GF-D8 (cell line): ENCODE measurements around the gene TMEM143.
"Not testable (repeated sequence)": the region's sequence is repeated elsewhere in the genome, so short reads cannot be mapped to it uniquely, and the experiment has no call there.

ENCODE experiments used
- DNase-seq: peaks from one replicate; lab custom pipeline; 2025; lab: John Stamatoyannopoulos, UW

TMEM143 gene

GRCh38 chr19:48296963-48297734, 66.6 kb downstream of the TMEM143 start:
- DNase-seq: no peak

- DNase-seq: no peak
Measured at GRCh38 chr19:48295458-48295857, 68.3 kb downstream of the TMEM143 start.

GRCh38 chr19:48292798-48293197, 70.9 kb downstream of the TMEM143 start:
- no peak for DNase-seq

GRCh38 chr19:48291489-48291815, 72.3 kb downstream of the TMEM143 start:
- not testable (repeated sequence) for DNase-seq

DNA sequence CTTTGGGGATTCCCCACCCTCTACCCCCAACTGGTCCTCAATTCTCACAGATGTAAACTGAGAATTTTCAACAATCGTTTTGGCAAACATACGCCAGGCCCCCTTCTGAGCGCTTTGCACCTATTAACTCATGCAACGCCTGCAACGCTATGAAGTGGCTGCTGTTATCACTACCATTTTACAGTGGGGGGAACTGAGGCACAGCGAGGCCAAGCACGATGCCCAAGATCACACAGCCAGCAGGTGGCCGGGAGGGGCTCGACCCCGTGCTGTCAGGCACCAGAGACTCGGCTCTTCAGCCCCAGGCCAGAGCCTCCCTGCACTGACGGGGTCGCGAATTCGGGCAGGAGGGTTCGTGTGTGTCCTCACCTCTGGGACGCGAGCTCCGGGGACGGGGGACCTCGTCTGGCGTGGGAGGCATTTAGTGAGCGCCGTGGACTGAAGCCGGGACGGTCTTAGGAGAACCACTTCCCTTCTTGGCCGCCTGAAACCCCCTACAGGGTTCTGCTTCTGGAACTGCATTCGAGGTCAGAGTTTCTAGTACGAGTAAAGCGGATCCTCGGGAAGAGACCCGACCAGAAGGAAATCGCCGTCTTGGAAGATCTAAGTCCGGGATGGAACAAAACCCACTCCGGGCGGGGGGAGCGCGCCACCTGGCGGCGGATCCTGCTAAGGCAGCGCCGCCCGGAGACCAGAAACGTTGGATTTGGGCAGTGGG, 72.8 kb downstream of the TMEM143 start:
- DNase-seq: no peak

- no peak for DNase-seq
Measured at GRCh38 chr19:48290401-48290770, 73.4 kb downstream of the TMEM143 start.

- DNase-seq: no peak
Measured at GRCh38 chr19:48287748-48288147, 76.0 kb downstream of the TMEM143 start.

DNA sequence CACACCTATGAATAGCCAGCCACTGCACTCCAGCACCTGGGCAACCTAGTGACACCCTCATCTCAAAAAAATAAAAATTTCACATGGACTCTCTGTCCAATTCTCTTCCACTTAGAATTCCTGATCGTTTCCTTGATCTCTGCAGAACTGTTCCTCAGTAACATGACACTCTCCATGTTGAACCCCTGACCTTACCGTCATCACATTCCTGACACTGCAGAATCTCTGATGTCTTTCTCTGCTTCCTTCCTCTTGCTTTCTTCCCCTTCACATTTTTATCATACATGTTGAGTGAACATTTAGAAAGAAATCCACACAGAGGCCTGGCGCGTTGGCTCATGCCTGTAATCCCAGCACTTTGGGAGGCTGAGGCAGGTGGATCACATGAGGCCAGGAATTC, 78.8 kb downstream of the TMEM143 start:
- DNase-seq: no peak

- no peak for DNase-seq
Measured at GRCh38 chr19:48283908-48284307, 79.8 kb downstream of the TMEM143 start.
